Ishikawa (cell line): ENCODE measurements around the gene IL23R.

ENCODE experiments used
- CEBPB ChIP-seq: IDR thresholded peaks from 2 replicates; pipeline ENCODE4 v1.6.1; 2012
- CREB1 ChIP-seq: IDR thresholded peaks from 2 replicates; pipeline ENCODE4 v1.6.1; 2012; ENCODE audit warnings: low read depth
- EGR1 ChIP-seq: IDR thresholded peaks from 2 replicates; pipeline ENCODE4 v1.6.1; 2012
- EP300 ChIP-seq: IDR thresholded peaks from 2 replicates; pipeline ENCODE4 v1.6.1; 2012; ENCODE audit warnings: borderline replicate concordance
- FOXM1 ChIP-seq: IDR thresholded peaks from 2 replicates; pipeline ENCODE4 v1.6.1; 2012; ENCODE audit warnings: low read depth, borderline replicate concordance
- MAX ChIP-seq: IDR thresholded peaks from 2 replicates; pipeline ENCODE4 v1.6.1; 2012
- NFIC ChIP-seq: IDR thresholded peaks from 2 replicates; pipeline ENCODE4 v1.6.1; 2012
- RAD21 ChIP-seq: IDR thresholded peaks from 2 replicates; pipeline ENCODE4 v1.6.1; 2012; ENCODE audit warnings: low read depth
- REST ChIP-seq: IDR thresholded peaks from 2 replicates; pipeline ENCODE4 v1.6.1; 2012; ENCODE audit warnings: low read depth, mild to moderate bottlenecking
- TAF1 ChIP-seq: IDR thresholded peaks from 2 replicates; pipeline ENCODE4 v1.6.1; 2012; ENCODE audit warnings: low read depth, mild to moderate bottlenecking
- TCF12 ChIP-seq: IDR thresholded peaks from 2 replicates; pipeline ENCODE4 v1.6.1; 2012; ENCODE audit warnings: low read depth
- TEAD4 ChIP-seq: IDR thresholded peaks from 2 replicates; pipeline ENCODE4 v1.6.1; 2012
- YY1 ChIP-seq: IDR thresholded peaks from 2 replicates; pipeline ENCODE4 v1.6.1; 2012; ENCODE audit warnings: low read depth

- TF ChIP-seq RAD21 (no peak), REST (no peak), TAF1 (no peak), CEBPB (no peak), EGR1 (no peak), EP300 (no peak), MAX (no peak), CREB1 (no peak), YY1 (no peak), TCF12 (no peak), FOXM1 (no peak), NFIC (no peak), TEAD4 (no peak)
Measured at GRCh38 chr1:67124455-67124854, 41.8 kb upstream of the IL23R start.
